PFSK-1 (cell line): ENCODE measurements around the gene MSMP.

Experiments
- FOXP2 ChIP-seq: optimal IDR thresholded peaks from 2 replicates; pipeline ENCODE3; 2011; ENCODE audit warnings: borderline replicate concordance, control low read depth, inconsistent platforms; ENCODE audit not compliant: insufficient read depth; ENCODE audit errors: extremely low read length, extremely low read depth
- POLR2AphosphoS5 ChIP-seq: IDR thresholded peaks from 2 replicates; pipeline ENCODE4 v1.6.1; 2012; ENCODE audit warnings: low read depth, mild to moderate bottlenecking, control low read depth, low read length, moderate library complexity
- SIN3A ChIP-seq: IDR thresholded peaks from 2 replicates; pipeline ENCODE4 v1.6.1; 2012; ENCODE audit warnings: mild to moderate bottlenecking, low read length, moderate library complexity, borderline replicate concordance; ENCODE audit not compliant: insufficient read depth
- TAF1 ChIP-seq: IDR thresholded peaks from 2 replicates; pipeline ENCODE4 v1.6.1; 2012; ENCODE audit warnings: low read length, control low read depth, borderline replicate concordance; ENCODE audit not compliant: insufficient read depth
- TF ChIP-seq, protein P1 (sequence below), 2 experiments: IDR thresholded peaks; 2 replicates each; pipeline versions ENCODE4 v1.6.1 to v1.8.0; 2011 to 2012; ENCODE audit warnings: low read depth in 2 of 2, low read length in 2 of 2, control low read depth in 1 of 2, inconsistent platforms in 1 of 2, mild to moderate bottlenecking in 1 of 2, moderate library complexity in 1 of 2; ENCODE audit not compliant: insufficient read depth in 1 of 2

The MSMP gene

DNA sequence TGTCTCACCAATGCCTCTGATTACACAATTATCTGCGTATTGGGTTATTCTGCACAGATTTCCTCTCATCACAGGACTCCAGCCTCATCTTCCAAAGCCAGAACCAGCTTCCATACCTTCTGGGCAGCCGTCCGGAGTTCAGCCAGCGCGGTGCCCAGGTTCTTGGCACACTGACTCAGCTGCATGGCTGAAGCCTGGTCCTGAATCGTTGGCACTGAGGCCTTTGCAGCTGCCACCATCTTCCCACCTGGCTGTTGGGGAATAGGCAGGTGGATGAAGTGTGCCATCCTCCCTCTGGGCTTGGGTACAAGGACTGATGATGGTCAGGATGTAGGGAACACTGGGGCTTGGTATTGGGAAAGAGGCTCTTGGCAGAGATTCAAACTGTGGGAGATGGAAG is 40.0 kb downstream of the MSMP start:
- TF ChIP-seq SIN3A (no peak), FOXP2 (no peak)

DNA sequence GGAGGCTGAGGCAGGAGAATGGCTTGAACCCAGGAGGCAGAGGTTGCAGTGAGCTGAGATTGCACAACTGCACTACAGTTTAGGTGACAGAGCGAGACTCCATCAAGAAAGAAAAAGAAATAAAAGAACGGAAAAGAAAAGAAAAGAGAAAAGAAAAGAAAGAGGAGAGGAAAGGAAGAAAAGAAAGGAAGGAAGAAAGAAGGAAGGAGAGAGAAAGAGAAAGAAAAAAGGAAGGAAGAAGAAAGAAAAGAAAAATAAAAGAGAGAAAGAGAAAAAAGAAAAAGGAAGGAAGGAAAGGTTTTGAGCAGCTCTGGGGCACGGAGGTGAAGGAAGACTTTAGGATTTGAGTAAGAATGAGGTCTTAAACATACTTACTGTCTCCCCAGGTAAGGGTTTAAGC is 40.5 kb downstream of the MSMP start:
- TF ChIP-seq TAF1: no peak
- no peak for TF ChIP-seq SIN3A
- TF ChIP-seq FOXP2: no peak
- TF ChIP-seq POLR2AphosphoS5: no peak
- TF ChIP-seq, protein P1, sequence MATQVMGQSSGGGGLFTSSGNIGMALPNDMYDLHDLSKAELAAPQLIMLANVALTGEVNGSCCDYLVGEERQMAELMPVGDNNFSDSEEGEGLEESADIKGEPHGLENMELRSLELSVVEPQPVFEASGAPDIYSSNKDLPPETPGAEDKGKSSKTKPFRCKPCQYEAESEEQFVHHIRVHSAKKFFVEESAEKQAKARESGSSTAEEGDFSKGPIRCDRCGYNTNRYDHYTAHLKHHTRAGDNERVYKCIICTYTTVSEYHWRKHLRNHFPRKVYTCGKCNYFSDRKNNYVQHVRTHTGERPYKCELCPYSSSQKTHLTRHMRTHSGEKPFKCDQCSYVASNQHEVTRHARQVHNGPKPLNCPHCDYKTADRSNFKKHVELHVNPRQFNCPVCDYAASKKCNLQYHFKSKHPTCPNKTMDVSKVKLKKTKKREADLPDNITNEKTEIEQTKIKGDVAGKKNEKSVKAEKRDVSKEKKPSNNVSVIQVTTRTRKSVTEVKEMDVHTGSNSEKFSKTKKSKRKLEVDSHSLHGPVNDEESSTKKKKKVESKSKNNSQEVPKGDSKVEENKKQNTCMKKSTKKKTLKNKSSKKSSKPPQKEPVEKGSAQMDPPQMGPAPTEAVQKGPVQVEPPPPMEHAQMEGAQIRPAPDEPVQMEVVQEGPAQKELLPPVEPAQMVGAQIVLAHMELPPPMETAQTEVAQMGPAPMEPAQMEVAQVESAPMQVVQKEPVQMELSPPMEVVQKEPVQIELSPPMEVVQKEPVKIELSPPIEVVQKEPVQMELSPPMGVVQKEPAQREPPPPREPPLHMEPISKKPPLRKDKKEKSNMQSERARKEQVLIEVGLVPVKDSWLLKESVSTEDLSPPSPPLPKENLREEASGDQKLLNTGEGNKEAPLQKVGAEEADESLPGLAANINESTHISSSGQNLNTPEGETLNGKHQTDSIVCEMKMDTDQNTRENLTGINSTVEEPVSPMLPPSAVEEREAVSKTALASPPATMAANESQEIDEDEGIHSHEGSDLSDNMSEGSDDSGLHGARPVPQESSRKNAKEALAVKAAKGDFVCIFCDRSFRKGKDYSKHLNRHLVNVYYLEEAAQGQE (IDR thresholded peaks at IDR 0.05; ENCODE audit: insufficient read depth in 1 of 2, low read depth in 2 of 2, low read length in 2 of 2): no peak

DNA sequence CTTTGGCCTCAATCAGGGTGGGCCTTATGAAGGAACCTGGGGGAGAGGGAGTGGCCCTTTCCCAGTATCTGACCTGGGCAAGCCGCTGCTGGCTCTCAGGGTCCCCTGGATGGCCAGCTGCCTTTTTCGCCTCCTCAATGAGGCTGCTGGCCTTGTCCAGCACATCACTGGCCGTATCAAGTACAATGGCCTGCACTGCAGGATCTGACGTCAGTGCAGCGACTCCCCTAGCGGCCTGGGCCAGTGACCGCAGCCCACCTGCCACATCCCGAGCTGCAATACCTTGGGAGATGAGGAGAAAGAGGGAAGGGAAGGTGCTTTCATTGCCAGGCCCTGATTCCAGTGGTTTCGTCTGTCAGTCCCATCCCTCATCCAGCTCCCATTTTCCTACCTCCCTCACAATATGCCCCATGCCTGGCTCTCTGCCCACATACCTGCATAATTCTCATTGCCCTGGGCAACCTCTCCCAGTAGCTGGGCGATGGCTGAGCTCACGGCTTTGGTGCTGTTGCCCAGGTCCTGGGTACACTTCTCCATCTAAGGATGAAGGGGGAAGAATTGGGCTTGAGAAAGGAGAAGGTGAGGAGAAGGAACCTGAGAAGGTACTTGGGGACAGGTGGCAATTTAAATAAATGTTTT is 41.2 kb downstream of the MSMP start:
- no peak for TF ChIP-seq POLR2AphosphoS5
- TF ChIP-seq, protein P1 (IDR thresholded peaks at IDR 0.05; ENCODE audit: insufficient read depth in 1 of 2, low read depth in 2 of 2, low read length in 2 of 2): no peak
- TF ChIP-seq SIN3A: no peak
- no peak for TF ChIP-seq FOXP2
- no peak for TF ChIP-seq TAF1

DNA sequence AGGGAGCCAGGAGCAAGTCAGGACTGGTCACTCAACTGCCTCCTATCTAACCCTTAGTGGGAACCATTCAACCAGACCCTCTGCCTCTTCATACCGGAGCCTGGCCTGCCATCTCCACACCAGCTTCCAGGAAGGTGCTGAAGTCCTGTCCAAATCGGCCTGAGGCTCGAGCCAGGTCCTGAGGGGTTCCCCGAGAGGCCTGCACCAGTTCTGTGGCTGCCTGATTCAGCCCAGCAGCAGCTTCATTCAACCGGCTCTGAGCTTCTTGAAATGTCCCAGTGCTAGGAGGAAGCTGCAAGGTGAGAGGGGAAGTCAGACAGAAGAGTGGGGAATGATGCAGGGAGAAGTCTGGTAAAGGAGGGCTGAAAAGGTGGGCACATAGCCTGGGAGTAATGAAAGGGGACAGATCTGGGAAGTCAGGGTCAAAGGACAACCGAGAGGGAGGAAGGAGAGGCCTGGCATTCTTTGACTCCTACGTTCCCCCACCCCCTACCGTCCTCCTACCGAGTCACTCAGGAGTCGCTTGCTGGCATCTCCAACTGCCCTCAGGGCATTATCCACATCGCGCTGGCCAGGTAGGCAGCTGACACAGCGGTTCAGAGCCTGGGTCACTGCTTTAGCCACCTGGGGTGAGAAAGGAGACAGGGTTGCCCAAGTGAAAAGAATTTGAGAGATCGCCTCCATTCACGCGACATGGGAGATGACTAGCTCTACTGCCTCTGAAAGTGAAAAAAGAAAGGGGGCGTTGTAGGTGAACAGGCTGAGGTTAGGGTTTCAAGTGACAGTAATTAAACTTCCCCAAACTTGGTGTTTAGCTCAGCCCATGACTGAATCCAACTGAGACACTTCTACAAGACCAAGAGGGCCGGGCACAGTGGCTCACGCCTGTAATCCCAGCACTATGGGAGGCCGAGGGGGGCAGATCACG is 42.3 kb downstream of the MSMP start:
- TF ChIP-seq TAF1: no peak
- no peak for TF ChIP-seq POLR2AphosphoS5
- TF ChIP-seq SIN3A: no peak
- TF ChIP-seq, protein P1 (IDR thresholded peaks at IDR 0.05; ENCODE audit: insufficient read depth in 1 of 2, low read depth in 2 of 2, low read length in 2 of 2): no peak
- TF ChIP-seq FOXP2: no peak

DNA sequence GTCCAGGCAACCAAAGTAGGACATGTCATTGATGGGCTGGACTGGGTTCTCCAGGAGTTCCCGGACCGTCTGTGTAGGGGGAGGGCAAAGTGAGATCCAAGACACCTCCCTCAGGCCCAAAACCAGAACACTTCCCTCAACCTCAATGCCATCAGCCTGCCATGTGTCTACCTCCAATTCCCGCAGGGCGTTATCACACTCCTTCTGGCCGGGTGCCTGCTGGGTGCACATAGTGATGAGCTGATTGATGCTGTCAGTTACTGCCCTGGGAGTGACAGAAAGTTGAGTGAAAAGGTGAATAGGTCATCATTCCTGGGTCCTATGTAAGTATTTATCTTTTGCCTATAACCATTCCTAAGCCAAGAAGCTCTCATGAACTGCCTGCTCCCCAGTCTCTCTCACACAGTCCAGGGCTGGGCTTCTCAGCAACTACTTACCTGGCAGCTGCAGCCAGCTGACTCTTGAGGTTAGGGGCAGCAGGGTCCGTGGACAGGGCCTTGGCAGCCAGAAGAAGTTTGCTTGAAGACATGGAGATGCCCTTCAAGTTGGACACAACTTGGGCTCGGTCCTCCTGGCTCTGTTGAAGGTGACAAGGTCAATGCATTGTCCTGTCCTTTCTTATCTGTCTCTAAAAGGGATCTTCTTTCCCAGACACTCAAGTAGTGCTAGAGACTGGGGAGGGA is 43.1 kb downstream of the MSMP start:
- TF ChIP-seq, protein P1 (IDR thresholded peaks at IDR 0.05; ENCODE audit: insufficient read depth in 1 of 2, low read depth in 2 of 2, low read length in 2 of 2): no peak
- TF ChIP-seq POLR2AphosphoS5 (no peak), TAF1 (no peak), FOXP2 (no peak), SIN3A (no peak)
